HG03378 (cell line): Measurements from ENCODE around the gene DAGLB.

Source experiments
- ATAC-seq: cut with Tn5 transposase; IDR thresholded peaks from one replicate; pipeline ENCODE4 v1.9.1; 2021; ENCODE audit warnings: mild to moderate bottlenecking, moderate library complexity; ENCODE audit not compliant: unreplicated experiment

The DAGLB gene

GRCh38 chr7:6433784-6434615 is 13.8 kb downstream of the DAGLB start:
- ATAC-seq, result no peak

GRCh38 chr7:6432781-6433180 is 15.0 kb downstream of the DAGLB start:
- ATAC-seq, result no peak

GRCh38 chr7:6430974-6431373 is 16.8 kb downstream of the DAGLB start:
- ATAC-seq, result no peak

GRCh38 chr7:6430271-6430940 is 17.3 kb downstream of the DAGLB start:
- no peak for ATAC-seq

GRCh38 chr7:6425948-6426347 is 21.8 kb downstream of the DAGLB start:
- ATAC-seq, result no peak

GRCh38 chr7:6423942-6424701 is 23.6 kb downstream of the DAGLB start:
- ATAC-seq, result no peak

GRCh38 chr7:6422926-6423632 is 24.7 kb downstream of the DAGLB start:
- ATAC-seq, result no peak

- ATAC-seq, result no peak
Observed at GRCh38 chr7:6422095-6422494, 25.7 kb downstream of the DAGLB start.

GRCh38 chr7:6420680-6421079 is 27.1 kb downstream of the DAGLB start:
- ATAC-seq, result no peak

GRCh38 chr7:6419310-6419773 is 28.4 kb downstream of the DAGLB start:
- ATAC-seq, result no peak

- ATAC-seq, result no peak
Observed at GRCh38 chr7:6417408-6417807, 30.3 kb downstream of the DAGLB start.

GRCh38 chr7:6416516-6417145 is 31.1 kb downstream of the DAGLB start:
- ATAC-seq, result no peak

GRCh38 chr7:6413637-6414036 is 34.1 kb downstream of the DAGLB start:
- no peak for ATAC-seq

- no peak for ATAC-seq
Observed at GRCh38 chr7:6409944-6410693, 37.6 kb downstream of the DAGLB start.

GRCh38 chr7:6409091-6409490 is 38.7 kb downstream of the DAGLB start:
- ATAC-seq, result no peak

- ATAC-seq, result no peak
Observed at GRCh38 chr7:6407434-6407833, 40.3 kb downstream of the DAGLB start.

- no peak for ATAC-seq
Observed at GRCh38 chr7:6406121-6406520, 41.6 kb downstream of the DAGLB start.

GRCh38 chr7:6403907-6404306 is 43.8 kb downstream of the DAGLB start:
- no peak for ATAC-seq

GRCh38 chr7:6402741-6403140 is 45.0 kb downstream of the DAGLB start:
- no peak for ATAC-seq

- no peak for ATAC-seq
Observed at GRCh38 chr7:6402041-6402440, 45.7 kb downstream of the DAGLB start.
